Mesenchymal stem cell (in vitro differentiated cells and primary cell): ENCODE measurements around the gene INHBA.

Source experiments
- DNase-seq: peaks from one replicate; pipeline ENCODE4 v3.0.0-alpha.2; 2013
- H2AFZ ChIP-seq: one replicate; pipeline ENCODE4 v1.6.1; 2013; ENCODE audit warnings: low read depth, mild to moderate bottlenecking, control low read depth, inconsistent platforms, low read length, moderate library complexity
- H2AK5ac ChIP-seq: 2 replicates; pipeline ENCODE4 v1.6.1; 2013; ENCODE audit warnings: low read length, moderate library complexity, mild to moderate bottlenecking, inconsistent platforms; ENCODE audit not compliant: severe bottlenecking
- H2BK120ac ChIP-seq: one replicate; pipeline ENCODE4 v1.6.1; 2013; ENCODE audit warnings: low read depth, mild to moderate bottlenecking, inconsistent platforms, low read length, moderate library complexity
- H2BK12ac ChIP-seq, 2 experiments: one replicate each; pipeline ENCODE4 v1.6.1; 2013; ENCODE audit warnings: inconsistent platforms in 2 of 2, low read length in 2 of 2, mild to moderate bottlenecking in 2 of 2, moderate library complexity in 2 of 2, control low read depth in 1 of 2
- H2BK15ac ChIP-seq: one replicate; pipeline ENCODE4 v1.6.1; 2013; ENCODE audit warnings: mild to moderate bottlenecking, low read depth, inconsistent platforms; ENCODE audit not compliant: poor library complexity, severe bottlenecking
- H2BK5ac ChIP-seq: 2 replicates; pipeline ENCODE4 v1.6.1; 2013; ENCODE audit warnings: low read depth, mild to moderate bottlenecking, low read length, control low read depth, inconsistent platforms; ENCODE audit not compliant: poor library complexity, severe bottlenecking
- H3K14ac ChIP-seq, 2 experiments: one replicate each; pipeline ENCODE4 v1.6.1; 2013; ENCODE audit warnings: inconsistent platforms in 2 of 2, low read length in 2 of 2, control low read depth in 1 of 2, mild to moderate bottlenecking in 1 of 2, moderate library complexity in 1 of 2
- H3K18ac ChIP-seq, 2 experiments: one replicate each; pipeline ENCODE4 v1.6.1; 2013; ENCODE audit warnings: inconsistent platforms in 2 of 2, low read length in 2 of 2, control low read depth in 1 of 2, low read depth in 1 of 2, mild to moderate bottlenecking in 1 of 2
- H3K23ac ChIP-seq, 2 experiments: one replicate each; pipeline ENCODE4 v1.6.1; 2013; ENCODE audit warnings: inconsistent platforms in 2 of 2, low read length in 2 of 2, mild to moderate bottlenecking in 2 of 2, moderate library complexity in 2 of 2, control low read depth in 1 of 2
- H3K27ac ChIP-seq: 2 replicates; pipeline ENCODE4 v1.5.1; 2013; ENCODE audit warnings: mild to moderate bottlenecking, moderate library complexity, low read length, control low read depth, inconsistent platforms; ENCODE audit not compliant: poor library complexity, severe bottlenecking
- H3K27me3 ChIP-seq, 2 experiments: 2 replicates each; pipeline versions ENCODE4 v1.6.1 to v1.7.0; 2013; ENCODE audit warnings: low read length in 2 of 2, mild to moderate bottlenecking in 2 of 2, moderate library complexity in 2 of 2, control low read depth in 1 of 2, inconsistent platforms in 1 of 2; ENCODE audit not compliant: control insufficient read depth in 1 of 2, insufficient read depth in 1 of 2
- H3K36me3 ChIP-seq, 2 experiments: 2 replicates each; pipeline versions ENCODE4 v1.6.1 to v1.7.0; 2013; ENCODE audit warnings: low read length in 2 of 2, control low read depth in 1 of 2, inconsistent platforms in 1 of 2, low read depth in 1 of 2, mild to moderate bottlenecking in 1 of 2; ENCODE audit not compliant: insufficient read depth in 2 of 2, control insufficient read depth in 1 of 2
- H3K4ac ChIP-seq, 2 experiments: one replicate each; pipeline ENCODE4 v1.6.1; 2013; ENCODE audit warnings: inconsistent platforms in 2 of 2, low read length in 2 of 2, mild to moderate bottlenecking in 2 of 2, moderate library complexity in 2 of 2, control low read depth in 1 of 2, low read depth in 1 of 2
- H3K4me1 ChIP-seq: 2 replicates; pipeline ENCODE4 v1.6.1; 2013; ENCODE audit warnings: low read depth, low read length, control low read depth; ENCODE audit not compliant: control insufficient read depth, insufficient read depth
- H3K4me2 ChIP-seq: 2 replicates; pipeline ENCODE4 v1.6.1; 2013; ENCODE audit warnings: low read length, mild to moderate bottlenecking, inconsistent platforms; ENCODE audit not compliant: poor library complexity, severe bottlenecking
- H3K4me3 ChIP-seq, 2 experiments: 2 replicates each; pipeline versions ENCODE4 v1.5.1 to v1.7.0; 2013; ENCODE audit warnings: low read length in 2 of 2, mild to moderate bottlenecking in 2 of 2, control low read depth in 1 of 2, low read depth in 1 of 2; ENCODE audit not compliant: insufficient read depth in 1 of 2
- H3K79me1 ChIP-seq: replicated peaks from 2 replicates; pipeline ENCODE4 v1.6.1; 2013; ENCODE audit warnings: mild to moderate bottlenecking, control low read depth, low read length, inconsistent platforms; ENCODE audit not compliant: poor library complexity, severe bottlenecking
- H3K9ac ChIP-seq: 2 replicates; pipeline ENCODE4 v1.7.0; 2013; ENCODE audit warnings: mild to moderate bottlenecking, low read length, moderate library complexity
- H3K9me3 ChIP-seq: 2 replicates; pipeline ENCODE4 v1.7.0; 2013; ENCODE audit warnings: mild to moderate bottlenecking, low read length; ENCODE audit not compliant: control insufficient read depth
- H4K8ac ChIP-seq: one replicate; pipeline ENCODE4 v1.6.1; 2013; ENCODE audit warnings: inconsistent platforms, mild to moderate bottlenecking, low read length, moderate library complexity
- H4K91ac ChIP-seq: one replicate; pipeline ENCODE4 v1.6.1; 2013; ENCODE audit warnings: mild to moderate bottlenecking, low read length, inconsistent platforms
- WGBS: methylation state at CpG from one replicate; pipeline ENCODE4 v1.1.7; 2013; ENCODE audit warnings: mixed read lengths; 5-methylcytosine and 5-hydroxymethylcytosine counted together

INHBA gene

DNA sequence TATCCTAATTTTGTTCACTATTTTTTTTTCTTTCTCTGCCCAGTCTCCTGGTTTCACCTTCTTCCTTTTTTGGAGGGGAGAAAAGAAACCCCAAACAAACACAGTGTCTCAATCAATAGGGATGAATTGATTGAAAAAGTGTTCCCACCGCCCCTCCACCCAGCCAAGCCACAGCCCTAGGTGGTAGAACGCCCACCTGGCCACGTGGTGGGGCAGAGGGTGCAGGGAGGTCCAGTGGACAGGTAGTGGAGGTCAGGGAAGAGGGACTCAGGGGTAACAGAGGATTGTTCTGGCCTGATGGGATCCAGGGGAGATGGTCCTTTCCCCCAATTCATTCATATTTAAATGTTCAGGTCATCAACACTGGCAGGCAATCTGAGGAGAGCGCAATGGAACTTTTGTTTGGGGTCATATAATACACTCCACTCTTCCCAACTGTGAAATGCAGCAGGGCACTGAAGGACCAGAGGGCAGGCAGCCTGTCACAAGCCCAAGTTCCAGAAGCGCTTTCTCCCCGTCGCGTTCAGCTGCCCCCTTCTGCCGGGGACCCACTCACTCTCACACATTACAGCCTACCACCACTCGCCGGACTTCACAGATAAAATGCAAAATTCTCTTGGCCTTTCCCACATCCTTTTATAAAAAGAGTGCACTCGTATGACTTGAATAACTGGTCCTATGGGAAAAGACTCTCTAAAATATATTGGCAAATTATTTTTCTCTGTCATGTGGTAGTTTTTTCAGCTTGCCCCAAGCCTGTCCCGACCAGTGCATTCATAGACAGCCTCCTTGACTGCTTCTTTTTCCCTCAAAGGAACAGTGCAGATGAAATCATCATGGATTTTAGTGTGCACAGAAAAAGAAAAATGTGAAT lies 1.6 kb downstream of the INHBA start:
- Histone ChIP-seq H2BK12ac (peak overlapping the region; percentile 33 to 98), H2AK5ac (peak overlapping the region; percentile 61), H3K4ac (peak overlapping the region; percentile 36 to 90), H3K27me3 (no peaks in the 10 kb centered on the region), H3K4me3 (peak overlapping the region; percentile 67 to 87), H3K14ac (peak overlapping the region in 1 of 2 experiments; percentile 93), H2BK5ac (peak overlapping the region; percentile 37), H3K4me1 (peaks cover 5% of the 10 kb centered on the region), H4K91ac (peak overlapping the region; percentile 93), H4K8ac (peak overlapping the region; percentile 63), H3K9me3 (no peaks in the 10 kb centered on the region), H3K27ac (peak overlapping the region; percentile 61), H3K79me1 (no peaks in the 10 kb centered on the region), H3K18ac (peak overlapping the region; percentile 56 to 96), H2AFZ (peak overlapping the region; percentile 58), H3K23ac (peak overlapping the region in 1 of 2 experiments; percentile 90), H3K9ac (peak overlapping the region; percentile 93), H2BK120ac (no peak overlapping the region), H2BK15ac (no peak overlapping the region), H3K4me2 (peak overlapping the region; percentile 70), H3K36me3 (peaks cover 0 to 2% of the 10 kb centered on the region in 2 experiments)
- peak; percentile 40 for DNase-seq
- 17% methylated on average over 10 of the region's 13 CpGs for WGBS

- peak; percentile 52 for DNase-seq
- Histone ChIP-seq H2BK120ac (peak overlapping the region; percentile 76), H2BK5ac (peak overlapping the region; percentile 0), H2AFZ (no peak overlapping the region), H3K79me1 (no peaks in the 10 kb centered on the region), H4K91ac (peak overlapping the region; percentile 73), H3K4me1 (peaks cover 7% of the 10 kb centered on the region), H3K23ac (peak overlapping the region; percentile 46 to 83), H3K27me3 (no peaks in the 10 kb centered on the region), H3K36me3 (peaks cover 0 to 2% of the 10 kb centered on the region in 2 experiments), H3K4me2 (peak overlapping the region; percentile 70), H3K18ac (peak overlapping the region; percentile 78 to 81), H2BK15ac (peak overlapping the region; percentile 87), H2AK5ac (no peak overlapping the region), H3K4ac (peak overlapping the region in 1 of 2 experiments; percentile 45), H2BK12ac (peak overlapping the region; percentile 70 to 86), H4K8ac (peak overlapping the region; percentile 70), H3K27ac (peak overlapping the region; percentile 61), H3K9me3 (no peaks in the 10 kb centered on the region), H3K14ac (peak overlapping the region in 1 of 2 experiments; percentile 26), H3K4me3 (peak overlapping the region; percentile 57 to 87), H3K9ac (peak overlapping the region; percentile 93)
- 3% methylated on average over 16 of the region's 18 CpGs for WGBS
Measured at GRCh38 chr7:41700044-41700471, 2.8 kb downstream of the INHBA start.

GRCh38 chr7:41699516-41699915 lies 3.4 kb downstream of the INHBA start:
- no peak overlapping the region for H2AFZ ChIP-seq
- DNase-seq, result peak; percentile 57
- WGBS, result under 1% methylated on average over 12 of the region's 12 CpGs

GRCh38 chr7:41698726-41699125 lies 4.2 kb downstream of the INHBA start:
- H2AK5ac ChIP-seq, result no peak overlapping the region
- H3K36me3 ChIP-seq, result peaks cover 0 to 2% of the 10 kb centered on the region in 2 experiments
- H4K91ac ChIP-seq, result no peak overlapping the region
- H4K8ac ChIP-seq, result no peak overlapping the region
- H2BK5ac ChIP-seq, result no peak overlapping the region
- peak overlapping the region; percentile 57 to 71 for H2BK12ac ChIP-seq
- no peaks in the 10 kb centered on the region for H3K27me3 ChIP-seq
- no peaks in the 10 kb centered on the region for H3K79me1 ChIP-seq
- 5% methylated on average over 4 of the region's 4 CpGs for WGBS
- no peaks in the 10 kb centered on the region for H3K9me3 ChIP-seq
- no peak overlapping the region for H3K23ac ChIP-seq
- no peak overlapping the region for H2BK120ac ChIP-seq
- H3K4me2 ChIP-seq, result peak overlapping the region; percentile 40
- H3K14ac ChIP-seq, result no peak overlapping the region
- peak overlapping the region; percentile 54 to 87 for H3K4me3 ChIP-seq
- no peak overlapping the region for H2AFZ ChIP-seq
- H3K18ac ChIP-seq, result peak overlapping the region; percentile 6 to 57
- H3K4ac ChIP-seq, result peak overlapping the region in 1 of 2 experiments; percentile 73
- peak overlapping the region; percentile 48 for H3K27ac ChIP-seq
- peaks cover 2% of the 10 kb centered on the region for H3K4me1 ChIP-seq
- H2BK15ac ChIP-seq, result no peak overlapping the region
- H3K9ac ChIP-seq, result peak overlapping the region; percentile 93
- DNase-seq, result peak; percentile 85

More at GRCh38 chr7:41699516-41699915, 3.4 kb downstream of the INHBA start:
- H3K14ac ChIP-seq, result peak overlapping the region in 1 of 2 experiments; percentile 13
- H2BK12ac ChIP-seq, result no peak overlapping the region
- no peak overlapping the region for H4K8ac ChIP-seq
- H3K79me1 ChIP-seq, result no peaks in the 10 kb centered on the region
- H2AK5ac ChIP-seq, result no peak overlapping the region
- peak overlapping the region; percentile 48 for H3K27ac ChIP-seq
- H3K4me1 ChIP-seq, result peaks cover 4% of the 10 kb centered on the region
- H3K9me3 ChIP-seq, result no peaks in the 10 kb centered on the region
- H3K9ac ChIP-seq, result peak overlapping the region; percentile 93
- H3K36me3 ChIP-seq, result peaks cover 0 to 2% of the 10 kb centered on the region in 2 experiments
- no peak overlapping the region for H2BK120ac ChIP-seq
- H3K4me3 ChIP-seq, result peak overlapping the region; percentile 57 to 87
- H3K23ac ChIP-seq, result peak overlapping the region in 1 of 2 experiments; percentile 10
- no peak overlapping the region for H4K91ac ChIP-seq
- H3K4me2 ChIP-seq, result peak overlapping the region; percentile 40
- H3K27me3 ChIP-seq, result no peaks in the 10 kb centered on the region
- H2BK15ac ChIP-seq, result no peak overlapping the region
- H3K4ac ChIP-seq, result peak overlapping the region in 1 of 2 experiments; percentile 88
- H3K18ac ChIP-seq, result peak overlapping the region; percentile 4 to 76
- no peak overlapping the region for H2BK5ac ChIP-seq
